Chondrocyte (in vitro differentiated cells): ENCODE measurements around the gene TM4SF5. TPM values are rescaled to one million over a fixed set of nuclear protein-coding genes. Genes with fewer than 3 reads are reported as not detected.

Source experiments
- DNase-seq: peaks from one replicate; pipeline ENCODE4 v3.0.0; 2021; ENCODE audit warnings: mixed read lengths, low spot score
- H3K27ac Mint-ChIP-seq: one replicate; pipeline ENCODE4 v1.8.0; 2021; ENCODE audit warnings: mild to moderate bottlenecking, moderate library complexity, mixed read lengths; ENCODE audit not compliant: unreplicated experiment
- H3K27me3 Mint-ChIP-seq: 2 replicates; pipeline ENCODE4 v1.8.0; 2021; ENCODE audit warnings: low read depth, mixed read lengths
- H3K36me3 Mint-ChIP-seq: 2 replicates; pipeline ENCODE4 v1.8.0; 2021; ENCODE audit warnings: low read depth, mixed read lengths
- H3K4me1 Mint-ChIP-seq: 2 replicates; pipeline ENCODE4 v1.8.0; 2021; ENCODE audit warnings: low read depth, mild to moderate bottlenecking, mixed read lengths
- H3K4me3 Mint-ChIP-seq: one replicate; pipeline ENCODE4 v1.8.0; 2021; ENCODE audit warnings: mild to moderate bottlenecking, moderate library complexity, mixed read lengths; ENCODE audit not compliant: unreplicated experiment
- H3K9me3 Mint-ChIP-seq: 2 replicates; pipeline ENCODE4 v1.8.0; 2021; ENCODE audit warnings: low read depth, mixed read lengths
- CTCF ChIP-seq: fragments of 200-600 bp; sonication (generic); IDR thresholded peaks from 2 replicates; pipeline ENCODE4 v1.5.0; 2021; ENCODE audit warnings: antibody characterized with exemption, mild to moderate bottlenecking, moderate library complexity
- total RNA-seq: library from RNA; stranded (reverse); gene quantifications from 3 replicates; pipeline ENCODE4 v1.2.1, GENCODE V29; 2021

The TM4SF5 gene
- total RNA-seq, 1 donor from 2014 or later, result not detected

- no peak overlapping the region for H3K4me3 Mint-ChIP-seq
- H3K4me1 Mint-ChIP-seq, result peaks cover 22% of the 10 kb centered on the region
- no peak for TF ChIP-seq CTCF
- peaks cover 25% of the 10 kb centered on the region for H3K36me3 Mint-ChIP-seq
- H3K9me3 Mint-ChIP-seq, result no peaks in the 10 kb centered on the region
- H3K27ac Mint-ChIP-seq, result no peak overlapping the region
- H3K27me3 Mint-ChIP-seq, result no peaks in the 10 kb centered on the region
- no peak for DNase-seq
Measured at GRCh38 chr17:4810696-4811290, 39.1 kb downstream of the TM4SF5 start.

GRCh38 chr17:4811471-4811870 lies 39.8 kb downstream of the TM4SF5 start:
- Mint-ChIP-seq H3K4me3 (no peak overlapping the region), H3K27ac (no peak overlapping the region), H3K9me3 (no peaks in the 10 kb centered on the region), H3K36me3 (peaks cover 28% of the 10 kb centered on the region), H3K27me3 (no peaks in the 10 kb centered on the region), H3K4me1 (peaks cover 16% of the 10 kb centered on the region)
- no peak for TF ChIP-seq CTCF
- DNase-seq, result no peak

- DNase-seq, result no peak
- no peak for TF ChIP-seq CTCF
- Mint-ChIP-seq H3K36me3 (peaks cover 31% of the 10 kb centered on the region), H3K27ac (no peak overlapping the region), H3K9me3 (no peaks in the 10 kb centered on the region), H3K4me1 (peaks cover 13% of the 10 kb centered on the region), H3K27me3 (no peaks in the 10 kb centered on the region), H3K4me3 (no peak overlapping the region)
Measured at GRCh38 chr17:4812690-4813089, 41.0 kb downstream of the TM4SF5 start.

GRCh38 chr17:4815043-4815675 lies 43.5 kb downstream of the TM4SF5 start:
- H3K27me3 Mint-ChIP-seq, result no peaks in the 10 kb centered on the region
- no peak for DNase-seq
- no peak overlapping the region for H3K27ac Mint-ChIP-seq
- no peaks in the 10 kb centered on the region for H3K9me3 Mint-ChIP-seq
- peaks cover 32% of the 10 kb centered on the region for H3K36me3 Mint-ChIP-seq
- H3K4me1 Mint-ChIP-seq, result no peaks in the 10 kb centered on the region
- no peak overlapping the region for H3K4me3 Mint-ChIP-seq
- peak; percentile 58 for TF ChIP-seq CTCF

- no peaks in the 10 kb centered on the region for H3K27me3 Mint-ChIP-seq
- H3K4me3 Mint-ChIP-seq, result no peak overlapping the region
- DNase-seq, result no peak
- H3K27ac Mint-ChIP-seq, result no peak overlapping the region
- H3K4me1 Mint-ChIP-seq, result no peaks in the 10 kb centered on the region
- peaks cover 26% of the 10 kb centered on the region for H3K36me3 Mint-ChIP-seq
- no peak for TF ChIP-seq CTCF
- no peaks in the 10 kb centered on the region for H3K9me3 Mint-ChIP-seq
Measured at GRCh38 chr17:4816826-4817225, 45.1 kb downstream of the TM4SF5 start.
